Adipocyte (in vitro differentiated cells): ENCODE measurements around the gene FAM180B.

Experiments
- DNase-seq: peaks from one replicate; pipeline ENCODE4 v3.0.0-alpha.2; 2015; ENCODE audit warnings: low read depth
- H3K27me3 ChIP-seq: replicated peaks from 2 replicates; pipeline ENCODE4 v1.7.0; 2013; ENCODE audit warnings: mild to moderate bottlenecking, low read length, moderate library complexity; ENCODE audit not compliant: control insufficient read depth, insufficient read depth
- H3K36me3 ChIP-seq: 2 replicates; pipeline ENCODE4 v1.7.0; 2013; ENCODE audit warnings: low read length, mild to moderate bottlenecking, moderate library complexity; ENCODE audit not compliant: control insufficient read depth, insufficient read depth, severe bottlenecking
- H3K4me1 ChIP-seq: 2 replicates; pipeline ENCODE4 v1.7.0; 2013; ENCODE audit warnings: mild to moderate bottlenecking, low read length, moderate library complexity; ENCODE audit not compliant: control insufficient read depth, insufficient read depth
- H3K4me3 ChIP-seq: 2 replicates; pipeline ENCODE4 v1.7.0; 2013; ENCODE audit warnings: mild to moderate bottlenecking, low read length, moderate library complexity
- H3K9ac ChIP-seq: 2 replicates; pipeline ENCODE4 v1.7.0; 2013; ENCODE audit warnings: mild to moderate bottlenecking, low read length, moderate library complexity
- H3K9me3 ChIP-seq: 2 replicates; pipeline ENCODE4 v1.7.0; 2013; ENCODE audit warnings: mild to moderate bottlenecking, low read length, moderate library complexity; ENCODE audit not compliant: control insufficient read depth

The FAM180B gene

DNA sequence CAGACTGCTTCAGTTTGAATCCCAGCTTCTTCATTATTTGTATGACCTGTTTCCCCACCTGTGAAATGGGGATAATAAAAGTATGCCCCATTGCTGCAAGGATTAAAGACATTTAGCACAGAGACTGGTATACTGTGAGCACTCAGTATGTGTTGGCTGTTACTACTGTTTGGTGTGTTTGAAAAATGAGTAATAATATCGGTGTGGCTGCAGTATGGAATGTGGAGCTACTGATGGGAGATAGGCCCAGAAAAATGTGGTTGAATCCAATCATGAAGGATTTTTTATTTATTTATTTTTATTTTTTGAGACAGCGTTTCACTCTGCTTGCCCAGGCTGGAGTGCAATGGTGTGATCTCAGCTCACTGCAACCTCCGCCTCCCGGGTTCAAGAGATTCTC is 16.8 kb downstream of the FAM180B start:
- no peak overlapping the region for H3K4me3 ChIP-seq
- peaks cover 23% of the 10 kb centered on the region for H3K4me1 ChIP-seq
- no peaks in the 10 kb centered on the region for H3K27me3 ChIP-seq
- no peak for DNase-seq
- no peak overlapping the region for H3K9ac ChIP-seq
- H3K9me3 ChIP-seq = no peaks in the 10 kb centered on the region
- H3K36me3 ChIP-seq = no peaks in the 10 kb centered on the region

GRCh38 chr11:47605921-47606320 is 19.4 kb downstream of the FAM180B start:
- no peak overlapping the region for H3K4me3 ChIP-seq
- H3K9ac ChIP-seq = no peak overlapping the region
- H3K9me3 ChIP-seq = no peaks in the 10 kb centered on the region
- H3K27me3 ChIP-seq = no peaks in the 10 kb centered on the region
- peaks cover 5% of the 10 kb centered on the region for H3K36me3 ChIP-seq
- DNase-seq = no peak
- H3K4me1 ChIP-seq = peaks cover 24% of the 10 kb centered on the region

DNA sequence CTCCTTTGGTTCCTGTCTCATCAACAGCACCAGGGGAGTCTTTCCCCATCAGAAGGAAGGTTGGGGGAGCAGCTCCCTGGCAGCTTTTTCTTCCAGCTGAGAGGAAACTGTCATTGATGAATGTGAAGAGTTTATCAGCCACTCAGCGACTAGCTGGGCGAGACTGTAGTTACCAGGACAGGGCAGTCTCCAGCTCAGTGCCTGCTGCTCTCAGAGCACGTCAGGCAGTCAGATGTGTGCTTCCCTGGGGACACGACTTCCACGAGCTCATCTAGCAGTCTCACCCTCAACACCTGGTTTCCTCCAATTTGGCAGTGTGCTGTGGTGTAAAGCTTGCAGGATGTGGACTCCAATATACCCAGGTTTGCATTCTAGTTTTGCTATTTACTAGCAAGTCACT is 20.3 kb downstream of the FAM180B start:
- no peak for DNase-seq
- Histone ChIP-seq H3K27me3 (no peaks in the 10 kb centered on the region), H3K4me1 (peaks cover 28% of the 10 kb centered on the region), H3K4me3 (no peak overlapping the region), H3K36me3 (peaks cover 13% of the 10 kb centered on the region), H3K9ac (peak overlapping the region; percentile 17), H3K9me3 (no peaks in the 10 kb centered on the region)

- Histone ChIP-seq H3K9me3 (no peaks in the 10 kb centered on the region), H3K36me3 (peaks cover 16% of the 10 kb centered on the region), H3K27me3 (no peaks in the 10 kb centered on the region), H3K9ac (peak overlapping the region; percentile 17), H3K4me3 (peak overlapping the region; percentile 39), H3K4me1 (peaks cover 28% of the 10 kb centered on the region)
- peak; percentile 88 for DNase-seq
Observed at GRCh38 chr11:47607380-47607779, 20.9 kb downstream of the FAM180B start.

DNA sequence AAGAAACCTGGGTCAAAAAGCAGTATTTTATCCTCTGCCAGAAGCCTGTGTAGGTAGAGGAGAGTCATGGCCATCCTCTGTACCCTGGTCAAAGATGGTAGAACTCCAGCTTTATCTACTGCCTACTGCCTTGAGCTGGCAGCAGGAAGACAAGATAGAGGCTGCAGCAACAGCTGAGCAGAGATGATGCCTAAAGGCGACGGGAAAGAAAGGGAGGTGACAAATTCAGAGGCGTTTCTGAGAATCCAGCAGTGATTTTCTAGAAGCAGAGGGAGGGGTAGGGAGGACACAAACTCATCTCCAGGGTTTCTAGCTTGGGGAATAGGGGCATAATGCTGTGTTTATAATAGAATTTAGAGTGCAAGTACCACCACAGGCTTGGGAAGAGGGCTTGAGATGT is 23.2 kb downstream of the FAM180B start:
- Histone ChIP-seq H3K9me3 (no peaks in the 10 kb centered on the region), H3K36me3 (peaks cover 19% of the 10 kb centered on the region), H3K27me3 (no peaks in the 10 kb centered on the region), H3K4me1 (peaks cover 28% of the 10 kb centered on the region), H3K9ac (no peak overlapping the region), H3K4me3 (no peak overlapping the region)
- no peak for DNase-seq

GRCh38 chr11:47611348-47611794 is 24.9 kb downstream of the FAM180B start:
- no peak overlapping the region for H3K4me3 ChIP-seq
- H3K9me3 ChIP-seq = no peaks in the 10 kb centered on the region
- no peak overlapping the region for H3K9ac ChIP-seq
- no peak for DNase-seq
- H3K27me3 ChIP-seq = no peaks in the 10 kb centered on the region
- peaks cover 33% of the 10 kb centered on the region for H3K4me1 ChIP-seq
- H3K36me3 ChIP-seq = peaks cover 25% of the 10 kb centered on the region

DNA sequence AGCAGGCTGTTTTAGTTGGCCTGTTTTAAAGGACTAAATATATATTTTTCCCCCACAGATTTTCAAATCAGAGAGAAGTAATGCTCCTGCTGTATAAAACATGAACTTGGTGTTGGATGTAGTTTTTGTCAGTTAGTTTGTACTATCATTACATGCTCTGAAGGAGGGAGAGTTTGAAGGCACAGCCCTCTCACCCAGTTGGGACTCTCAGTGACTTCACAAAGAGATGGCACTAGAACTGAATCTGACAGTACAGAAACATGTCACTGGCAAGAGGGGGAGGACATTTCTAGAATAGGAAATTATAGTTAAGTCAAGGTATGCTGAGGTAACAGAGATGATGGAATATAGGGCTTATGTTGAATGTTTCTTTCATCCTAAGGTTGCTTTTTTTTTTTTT is 28.8 kb downstream of the FAM180B start:
- Histone ChIP-seq H3K27me3 (no peaks in the 10 kb centered on the region), H3K9ac (no peak overlapping the region), H3K9me3 (no peaks in the 10 kb centered on the region), H3K4me3 (no peak overlapping the region), H3K36me3 (peaks cover 57% of the 10 kb centered on the region), H3K4me1 (peaks cover 28% of the 10 kb centered on the region)
- no peak for DNase-seq

GRCh38 chr11:47616726-47617416 is 30.4 kb downstream of the FAM180B start:
- peaks cover 59% of the 10 kb centered on the region for H3K36me3 ChIP-seq
- no peaks in the 10 kb centered on the region for H3K9me3 ChIP-seq
- H3K9ac ChIP-seq = peak overlapping the region; percentile 62
- H3K4me1 ChIP-seq = peaks cover 25% of the 10 kb centered on the region
- H3K4me3 ChIP-seq = no peak overlapping the region
- H3K27me3 ChIP-seq = no peaks in the 10 kb centered on the region
- peak; percentile 90 for DNase-seq

DNA sequence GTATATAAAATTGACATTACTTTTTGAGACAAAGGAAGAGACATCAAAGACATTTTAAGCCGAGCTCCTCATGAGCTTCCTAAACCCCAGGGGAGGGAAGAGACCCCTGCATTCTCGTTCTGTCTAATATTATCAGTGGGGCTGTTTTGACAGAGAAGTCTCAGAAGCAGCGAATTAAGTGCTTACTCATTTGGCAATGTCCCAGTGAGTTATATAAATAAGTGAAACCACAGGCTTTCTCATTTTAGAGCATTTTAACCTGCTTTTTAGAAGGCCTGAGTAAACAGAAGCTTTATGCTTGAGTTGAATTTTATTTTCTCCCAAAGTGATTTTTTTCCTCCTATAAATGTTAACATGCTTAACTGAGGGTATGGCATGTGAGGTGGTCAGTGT is 30.9 kb downstream of the FAM180B start:
- Histone ChIP-seq H3K9ac (peak overlapping the region; percentile 62), H3K27me3 (no peaks in the 10 kb centered on the region), H3K4me3 (no peak overlapping the region), H3K4me1 (peaks cover 25% of the 10 kb centered on the region), H3K36me3 (peaks cover 63% of the 10 kb centered on the region), H3K9me3 (no peaks in the 10 kb centered on the region)
- DNase-seq = peak; percentile 84

DNA sequence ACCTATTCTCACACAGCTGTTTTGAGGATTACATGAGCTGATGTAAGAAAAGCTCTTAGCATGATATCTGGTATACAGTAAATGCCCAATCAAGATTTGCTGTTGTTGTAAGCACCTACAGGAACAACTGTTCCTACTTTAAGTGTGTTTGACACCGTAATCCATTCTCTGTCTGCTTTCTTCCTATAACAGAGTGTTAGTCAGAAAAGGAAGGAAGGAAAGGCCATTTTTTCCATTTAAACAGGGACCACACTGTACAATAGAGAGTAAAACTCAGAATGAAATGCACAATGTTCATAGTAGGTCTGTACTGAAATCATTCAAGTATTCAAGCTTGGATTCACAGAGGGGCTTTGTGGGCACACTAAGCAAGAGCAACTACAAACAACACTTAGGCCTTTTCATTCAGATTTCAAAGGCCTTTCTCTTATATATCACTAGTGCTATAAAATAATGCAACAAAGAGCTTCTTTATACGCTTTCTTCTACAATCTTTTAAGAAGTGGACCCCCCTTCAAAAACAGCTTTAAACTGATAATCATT is 34.4 kb downstream of the FAM180B start:
- no peak overlapping the region for H3K4me3 ChIP-seq
- peaks cover 91% of the 10 kb centered on the region for H3K36me3 ChIP-seq
- H3K27me3 ChIP-seq = no peaks in the 10 kb centered on the region
- H3K4me1 ChIP-seq = peaks cover 23% of the 10 kb centered on the region
- no peaks in the 10 kb centered on the region for H3K9me3 ChIP-seq
- no peak overlapping the region for H3K9ac ChIP-seq
- no peak for DNase-seq

GRCh38 chr11:47626234-47626633 is 39.8 kb downstream of the FAM180B start:
- Histone ChIP-seq H3K27me3 (no peaks in the 10 kb centered on the region), H3K4me1 (no peaks in the 10 kb centered on the region), H3K4me3 (no peak overlapping the region), H3K36me3 (peaks cover 97% of the 10 kb centered on the region), H3K9ac (no peak overlapping the region), H3K9me3 (no peaks in the 10 kb centered on the region)
- no peak for DNase-seq

GRCh38 chr11:47628026-47628425 is 41.5 kb downstream of the FAM180B start:
- no peak overlapping the region for H3K4me3 ChIP-seq
- H3K9me3 ChIP-seq = no peaks in the 10 kb centered on the region
- H3K27me3 ChIP-seq = no peaks in the 10 kb centered on the region
- no peaks in the 10 kb centered on the region for H3K4me1 ChIP-seq
- DNase-seq = no peak
- H3K36me3 ChIP-seq = peaks cover 89% of the 10 kb centered on the region
- H3K9ac ChIP-seq = no peak overlapping the region
